Pons (tissue), 1 donor: ENCODE data around the gene MED15.

ENCODE experiments used
- DNase-seq: peaks from one replicate; pipeline ENCODE4 v3.0.0-alpha.2; 2016; ENCODE audit warnings: low spot score

Gene MED15

GRCh38 chr22:20552443-20553401, 45.3 kb downstream of the MED15 start:
- peak; percentile 72 for DNase-seq

GRCh38 chr22:20553947-20554741, 46.7 kb downstream of the MED15 start:
- DNase-seq, result no peak

- no peak for DNase-seq
Observed at GRCh38 chr22:20554824-20555223, 47.4 kb downstream of the MED15 start.

- DNase-seq, result no peak
Observed at GRCh38 chr22:20558534-20558933, 51.1 kb downstream of the MED15 start.

GRCh38 chr22:20559174-20559760, 51.9 kb downstream of the MED15 start:
- DNase-seq, result no peak

- no peak for DNase-seq
Observed at GRCh38 chr22:20560716-20561115, 53.3 kb downstream of the MED15 start.

GRCh38 chr22:20561882-20562281, 54.5 kb downstream of the MED15 start:
- DNase-seq, result no peak

GRCh38 chr22:20562607-20563465, 55.4 kb downstream of the MED15 start:
- no peak for DNase-seq

GRCh38 chr22:20563466-20563906, 56.1 kb downstream of the MED15 start:
- DNase-seq, result no peak

GRCh38 chr22:20563941-20564371, 56.5 kb downstream of the MED15 start:
- DNase-seq, result no peak

GRCh38 chr22:20565079-20565734, 57.8 kb downstream of the MED15 start:
- no peak for DNase-seq

- DNase-seq, result no peak
Observed at GRCh38 chr22:20565761-20566160, 58.4 kb downstream of the MED15 start.

GRCh38 chr22:20566420-20567260, 59.2 kb downstream of the MED15 start:
- DNase-seq, result no peak

- DNase-seq, result no peak
Observed at GRCh38 chr22:20567371-20567847, 60.0 kb downstream of the MED15 start.

GRCh38 chr22:20567993-20568417, 60.6 kb downstream of the MED15 start:
- DNase-seq, result peak; percentile 22

GRCh38 chr22:20568502-20569058, 61.2 kb downstream of the MED15 start:
- no peak for DNase-seq

GRCh38 chr22:20569059-20570058, 61.9 kb downstream of the MED15 start:
- DNase-seq, result no peak

- DNase-seq, result no peak
Observed at GRCh38 chr22:20571078-20571503, 63.7 kb downstream of the MED15 start.
